ENCODE data around the gene FAM124A.

DNA sequence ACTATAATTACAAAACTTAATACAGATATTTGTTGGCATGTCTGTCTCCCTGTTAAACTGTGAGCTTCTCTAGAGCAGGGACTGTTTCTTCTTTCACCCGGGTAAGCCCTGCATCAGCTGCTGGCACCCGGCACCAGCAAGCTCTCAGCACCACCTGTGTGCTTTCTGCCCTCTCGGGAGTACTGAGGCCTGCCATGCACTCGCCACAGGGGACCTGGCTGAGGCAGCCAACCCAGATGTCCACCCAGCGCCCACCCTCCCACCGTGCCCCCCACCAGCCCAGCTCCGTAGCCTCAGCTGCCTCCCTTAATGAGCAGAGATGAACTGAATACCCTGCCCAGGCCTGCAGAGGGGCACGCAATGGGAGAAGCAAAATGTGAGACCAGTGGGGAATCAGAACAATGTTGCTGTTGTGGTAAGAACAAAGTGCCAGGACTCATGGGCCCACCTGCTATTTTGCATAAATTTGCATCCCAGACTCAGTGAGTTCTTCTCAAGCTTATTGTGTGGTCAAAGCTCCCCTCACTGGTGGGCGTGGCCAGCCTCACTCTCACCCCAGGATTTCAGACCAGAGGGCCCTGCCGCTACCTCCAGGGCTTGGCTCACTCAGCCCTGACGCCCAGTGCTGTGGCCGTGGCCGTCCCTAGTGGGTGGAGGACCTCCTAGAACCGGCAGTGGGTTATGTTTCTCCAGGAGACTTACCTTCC is 102.7 kb downstream of the FAM124A start:
- TF ChIP-seq POLR2A (IDR thresholded peaks at IDR 0.05): no peak
- TF ChIP-seq, protein P1, sequence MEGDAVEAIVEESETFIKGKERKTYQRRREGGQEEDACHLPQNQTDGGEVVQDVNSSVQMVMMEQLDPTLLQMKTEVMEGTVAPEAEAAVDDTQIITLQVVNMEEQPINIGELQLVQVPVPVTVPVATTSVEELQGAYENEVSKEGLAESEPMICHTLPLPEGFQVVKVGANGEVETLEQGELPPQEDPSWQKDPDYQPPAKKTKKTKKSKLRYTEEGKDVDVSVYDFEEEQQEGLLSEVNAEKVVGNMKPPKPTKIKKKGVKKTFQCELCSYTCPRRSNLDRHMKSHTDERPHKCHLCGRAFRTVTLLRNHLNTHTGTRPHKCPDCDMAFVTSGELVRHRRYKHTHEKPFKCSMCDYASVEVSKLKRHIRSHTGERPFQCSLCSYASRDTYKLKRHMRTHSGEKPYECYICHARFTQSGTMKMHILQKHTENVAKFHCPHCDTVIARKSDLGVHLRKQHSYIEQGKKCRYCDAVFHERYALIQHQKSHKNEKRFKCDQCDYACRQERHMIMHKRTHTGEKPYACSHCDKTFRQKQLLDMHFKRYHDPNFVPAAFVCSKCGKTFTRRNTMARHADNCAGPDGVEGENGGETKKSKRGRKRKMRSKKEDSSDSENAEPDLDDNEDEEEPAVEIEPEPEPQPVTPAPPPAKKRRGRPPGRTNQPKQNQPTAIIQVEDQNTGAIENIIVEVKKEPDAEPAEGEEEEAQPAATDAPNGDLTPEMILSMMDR (IDR thresholded peaks at IDR 0.05 in 8 of 11, conservative IDR thresholded peaks at IDR 0.05 in 3 of 11): no peak
